Measurements from ENCODE around the gene BAIAP2L2. TPM values are rescaled to one million over a fixed set of nuclear protein-coding genes. Genes with fewer than 3 reads are reported as not detected.
"Not testable (repeated sequence)": the region's sequence is repeated elsewhere in the genome, so short reads cannot be mapped to it uniquely, and the experiment has no call there.

The BAIAP2L2 gene
- total RNA-seq, 1 donor from 2014 or later, result not detected

DNA sequence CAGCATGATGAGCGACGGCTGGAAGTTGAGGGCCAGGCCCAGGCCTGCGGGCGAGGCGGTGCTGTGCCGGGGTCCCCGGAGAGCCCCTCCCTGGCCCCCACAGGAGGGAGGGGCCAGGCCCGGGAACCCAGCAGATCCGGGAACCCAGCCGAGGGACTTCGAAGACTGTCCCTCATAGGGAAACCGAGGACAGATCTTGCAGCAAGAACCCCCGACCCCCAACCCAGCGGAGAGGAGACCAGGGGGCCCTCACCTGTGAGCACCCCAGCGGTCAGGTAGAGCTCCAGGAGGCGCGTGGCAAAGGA, 28.9 kb downstream of the BAIAP2L2 start:
- DNase-seq, result no peak

DNA sequence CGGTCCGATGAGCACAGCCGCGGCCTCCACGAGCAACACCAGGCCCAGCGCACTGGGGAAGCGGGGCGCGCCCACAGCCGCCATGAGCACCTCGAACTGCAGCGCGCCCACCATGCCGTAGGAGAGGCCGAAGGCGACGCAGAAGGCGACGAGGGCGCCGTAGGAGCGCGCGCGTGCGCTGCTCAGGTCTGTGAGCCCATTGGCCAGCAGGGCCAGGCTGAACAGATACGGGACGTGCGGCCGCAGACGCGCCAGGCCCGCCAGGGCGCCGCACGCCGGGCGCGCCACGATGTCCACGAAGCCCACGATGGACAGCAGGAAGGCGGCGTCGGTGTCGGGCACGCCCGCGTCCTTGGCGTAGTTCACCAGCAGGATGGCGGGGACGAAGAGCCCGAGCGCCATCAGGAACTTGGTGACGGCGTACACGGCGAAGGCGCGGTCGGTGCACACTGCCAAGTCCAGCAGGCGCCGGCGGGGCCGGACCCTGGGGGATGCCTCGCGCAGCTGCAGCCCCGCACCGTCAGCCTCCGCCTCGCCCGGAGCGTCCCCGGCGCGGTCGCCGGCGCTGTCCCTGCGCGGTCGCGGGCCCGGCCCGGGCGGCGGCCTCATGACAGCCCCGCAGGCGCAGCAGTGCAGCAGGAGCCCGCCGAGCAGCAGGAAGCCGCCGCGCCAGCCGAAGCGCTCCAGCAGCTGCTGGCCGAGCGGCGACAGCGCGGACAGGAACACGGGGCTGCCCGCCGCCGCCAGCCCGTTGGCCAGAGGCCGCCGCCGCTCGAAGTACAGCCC, 29.4 kb downstream of the BAIAP2L2 start:
- no peak for DNase-seq

DNA sequence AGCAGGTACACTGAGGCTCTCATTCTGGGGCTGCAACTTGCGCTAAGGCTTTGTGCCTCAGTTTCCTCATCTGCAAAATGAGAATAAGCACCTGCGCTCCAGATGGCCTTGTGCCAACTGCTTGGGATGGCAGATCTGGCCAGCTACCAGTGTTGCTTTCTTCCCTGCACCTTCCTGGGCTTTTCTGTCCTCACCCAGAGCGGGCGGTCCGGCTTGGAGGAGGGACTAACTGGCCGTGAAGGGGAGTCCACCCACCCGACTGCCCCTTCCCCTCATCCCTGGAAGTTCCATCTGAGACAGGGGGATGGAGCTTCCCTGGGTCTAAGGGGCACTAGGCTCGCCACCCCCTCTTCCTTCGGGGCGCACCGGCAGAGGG, 30.0 kb downstream of the BAIAP2L2 start:
- no peak for DNase-seq

DNA sequence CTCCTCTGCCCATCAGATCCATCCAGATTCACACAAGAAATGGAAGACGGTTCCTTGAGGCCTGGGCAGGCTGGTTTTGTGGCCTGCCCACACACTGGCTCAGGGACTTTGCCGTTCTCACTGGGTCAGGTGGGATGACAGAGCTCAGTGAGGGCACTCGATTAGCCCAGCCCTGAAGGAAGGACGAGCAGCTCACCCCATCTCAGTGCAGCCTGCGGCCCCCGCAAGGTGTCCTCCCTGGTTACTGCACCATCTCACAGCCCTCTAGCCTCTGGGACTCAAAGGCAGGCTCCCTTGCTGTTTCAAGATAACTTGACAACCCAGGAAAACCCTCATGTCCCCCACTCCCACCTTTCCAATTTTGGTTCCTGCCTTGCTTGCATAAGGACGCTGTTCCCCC, 30.7 kb downstream of the BAIAP2L2 start:
- DNase-seq, result no peak

DNA sequence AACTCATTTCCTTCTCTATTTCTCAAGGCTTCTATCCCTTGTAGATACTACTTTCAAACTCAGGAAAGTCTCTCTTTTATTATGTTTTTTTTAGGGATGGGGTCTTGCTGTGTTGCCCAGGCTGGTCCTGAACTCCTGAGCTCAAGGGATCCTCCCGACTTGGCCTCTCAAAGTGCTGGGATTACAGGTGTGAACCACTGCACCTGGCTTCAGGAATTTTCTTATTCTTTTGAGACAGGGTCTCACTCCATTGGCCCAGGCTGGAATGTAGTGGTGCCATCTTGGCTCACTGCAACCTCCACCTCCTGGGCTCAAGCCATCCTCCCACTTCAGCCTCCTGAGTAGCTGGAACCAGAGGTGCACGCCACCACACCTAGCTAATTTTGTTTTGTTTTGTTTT, 31.3 kb downstream of the BAIAP2L2 start:
- DNase-seq, result not testable (repeated sequence)

DNA sequence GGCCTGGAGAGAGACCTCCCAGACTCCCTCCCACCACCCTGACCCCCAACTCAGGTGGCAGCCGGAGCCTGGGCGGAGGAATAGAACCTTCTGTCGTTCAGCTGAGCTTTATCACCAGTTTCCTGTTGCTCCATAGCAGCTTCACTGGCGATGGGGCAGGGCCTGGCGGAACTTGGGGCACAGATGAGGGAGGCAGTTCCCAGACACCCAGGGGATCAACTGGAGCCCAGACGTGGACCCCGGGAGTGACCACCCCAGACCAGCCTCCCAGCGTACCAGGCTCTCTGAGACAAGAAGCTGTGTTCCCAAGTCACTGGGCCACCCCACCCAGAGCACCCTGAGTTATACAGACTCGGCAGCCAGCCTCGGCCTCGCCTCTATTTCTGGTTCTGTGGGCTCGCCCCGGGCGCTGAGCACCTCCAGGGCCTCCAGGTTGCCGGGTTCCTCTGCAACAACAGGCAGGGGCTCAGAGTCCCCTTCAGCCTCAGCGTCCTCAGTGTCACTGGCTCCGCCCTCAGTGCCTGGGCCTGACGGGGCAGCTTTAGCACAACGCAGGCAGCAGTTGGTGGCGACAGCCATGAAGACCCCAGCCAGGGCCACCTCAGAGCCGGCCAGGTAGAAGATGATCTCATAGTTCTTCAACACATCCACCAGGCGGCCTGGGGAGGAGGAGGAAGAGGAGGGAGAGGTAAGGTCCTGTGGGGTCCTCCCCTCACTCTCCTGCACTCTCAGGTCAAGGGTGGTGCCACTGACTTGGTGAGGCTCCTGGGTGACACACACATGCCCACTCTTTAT, 32.2 kb downstream of the BAIAP2L2 start:
- no peak for DNase-seq

DNA sequence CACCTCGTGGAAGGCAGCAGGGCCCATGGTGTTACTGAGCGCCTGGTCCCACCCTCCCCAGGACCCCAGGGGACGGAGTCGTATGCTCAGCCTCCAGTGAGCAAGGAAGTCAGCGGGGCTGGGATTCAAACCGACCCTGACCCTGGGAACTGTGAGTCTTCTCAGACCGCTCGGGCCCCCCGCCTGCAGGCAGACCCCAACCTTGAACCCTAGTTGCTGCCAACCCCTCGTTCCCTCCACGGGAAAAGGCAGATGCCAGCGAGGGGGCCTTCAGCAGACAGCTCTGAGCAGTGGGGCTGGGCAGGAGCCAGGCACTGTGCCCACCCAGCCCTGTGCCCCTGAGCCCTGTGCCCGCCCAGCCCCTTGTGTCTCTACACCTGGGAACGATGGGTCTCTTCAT, 32.9 kb downstream of the BAIAP2L2 start:
- DNase-seq, result no peak

DNA sequence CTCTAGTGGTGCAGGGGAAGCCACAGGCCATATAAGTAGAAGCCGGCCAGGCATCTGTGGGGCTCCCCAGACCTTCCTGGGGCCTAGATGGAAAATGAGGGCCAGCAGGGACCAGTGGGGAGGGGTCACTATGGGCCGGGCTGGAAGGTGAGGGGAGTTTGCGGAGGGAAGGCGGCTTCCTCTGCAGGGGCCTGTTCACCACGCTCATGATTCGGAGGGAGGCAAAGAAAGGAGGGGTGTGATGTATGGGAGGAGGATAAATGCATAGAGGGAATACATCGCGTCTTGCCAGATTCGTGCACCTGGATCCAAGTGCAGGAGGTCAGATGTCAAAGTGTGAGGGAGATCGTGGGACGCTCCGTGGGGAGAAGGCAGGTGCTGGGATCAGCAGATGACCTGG, 33.4 kb downstream of the BAIAP2L2 start:
- DNase-seq, result no peak

DNA sequence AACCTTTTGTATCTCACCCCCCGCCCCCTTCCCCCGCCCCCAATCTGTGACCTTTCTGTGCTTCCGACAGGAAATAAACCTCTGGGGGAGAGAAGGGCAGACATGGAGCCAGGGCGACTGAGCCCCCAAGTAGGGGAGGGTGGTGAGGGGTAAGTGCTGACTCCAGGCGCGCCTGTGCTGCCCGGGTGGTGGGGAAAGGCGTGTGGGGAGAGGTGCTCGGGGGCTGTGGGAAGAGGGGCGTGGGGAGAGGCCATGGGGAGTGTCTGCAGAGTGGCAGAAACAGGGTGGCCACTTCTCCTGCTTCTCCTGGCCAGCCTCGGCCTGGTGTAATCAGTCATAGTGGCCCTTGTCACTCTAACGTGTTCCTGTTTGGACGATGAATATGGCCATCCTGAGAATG, 34.5 kb downstream of the BAIAP2L2 start:
- DNase-seq, result no peak

DNA sequence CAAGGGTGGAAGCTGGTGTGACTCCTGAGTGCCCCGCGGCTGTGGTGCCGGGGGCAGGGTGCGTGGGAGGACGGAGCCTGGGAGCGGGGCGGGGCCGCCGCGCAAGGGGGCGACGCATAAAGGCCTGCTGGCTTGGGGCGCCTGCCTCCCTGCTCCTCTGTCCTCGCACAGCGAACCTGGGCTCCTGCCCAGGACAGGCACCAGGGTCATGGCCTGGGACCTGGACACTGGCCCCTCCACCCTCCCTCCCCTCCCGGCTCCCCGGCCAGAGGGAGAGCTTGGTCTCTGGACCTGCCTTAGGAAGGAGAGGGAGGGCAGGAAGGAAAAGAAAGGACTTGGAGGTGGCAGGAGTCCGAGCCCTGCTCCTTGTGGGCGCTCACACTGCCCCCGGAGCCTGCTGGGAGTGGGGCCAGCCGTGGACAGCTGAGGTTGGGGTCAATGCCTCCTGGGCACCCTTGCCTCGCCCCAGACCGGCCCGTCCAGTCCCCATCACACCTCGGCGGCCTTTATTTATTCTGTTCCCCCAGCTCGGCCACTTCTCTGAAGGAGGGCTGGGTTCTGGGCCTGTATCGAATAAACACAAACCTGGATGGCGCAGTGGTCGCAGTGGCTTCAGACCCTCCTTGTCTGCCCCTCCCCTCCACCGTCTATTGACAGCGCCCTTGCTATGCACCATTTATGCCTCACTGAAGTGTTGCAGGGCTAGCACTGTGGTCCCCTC, 35.2 kb downstream of the BAIAP2L2 start:
- DNase-seq, result no peak

DNA sequence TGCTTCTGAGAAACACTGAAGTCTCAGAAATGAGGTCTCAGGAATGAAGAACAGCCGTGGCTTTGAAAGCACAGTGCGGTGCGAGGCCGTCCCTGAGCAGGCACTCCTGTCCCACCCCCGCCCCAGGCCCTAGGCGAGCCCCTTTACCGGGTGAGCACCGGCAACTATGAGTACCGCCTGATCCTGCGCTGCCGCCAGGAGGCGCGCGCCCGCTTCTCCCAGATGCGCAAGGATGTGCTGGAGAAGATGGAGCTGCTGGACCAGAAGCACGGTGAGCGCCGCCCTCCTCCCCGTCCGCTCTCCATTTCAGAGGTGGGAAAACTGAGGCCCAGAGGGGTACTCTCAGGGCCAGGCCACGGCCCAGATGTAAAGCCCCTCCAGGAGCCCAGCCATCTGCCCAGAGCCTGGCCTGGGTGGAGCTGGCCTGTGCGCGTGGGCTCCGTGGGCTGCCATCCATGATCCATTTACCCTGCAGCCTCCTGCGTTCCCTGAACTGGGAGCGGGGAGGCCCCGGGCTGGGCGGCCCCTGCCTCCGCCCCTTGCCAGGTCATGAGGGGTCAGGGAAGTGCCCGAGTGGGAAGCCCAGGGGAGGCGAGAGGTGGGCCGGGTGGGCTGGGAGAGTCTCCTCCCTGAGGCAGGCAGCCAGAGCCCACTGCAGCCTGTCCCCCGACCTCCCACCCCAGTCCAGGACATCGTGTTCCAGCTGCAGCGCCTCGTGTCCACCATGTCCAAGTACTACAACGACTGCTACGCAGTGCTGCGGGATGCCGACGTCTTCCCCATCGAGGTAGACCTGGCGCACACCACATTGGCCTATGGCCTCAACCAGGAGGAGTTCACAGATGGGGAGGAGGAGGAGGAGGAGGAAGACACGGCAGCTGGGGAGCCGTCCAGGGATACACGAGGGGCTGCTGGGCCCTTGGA, 36.0 kb downstream of the BAIAP2L2 start:
- no peak for DNase-seq

DNA sequence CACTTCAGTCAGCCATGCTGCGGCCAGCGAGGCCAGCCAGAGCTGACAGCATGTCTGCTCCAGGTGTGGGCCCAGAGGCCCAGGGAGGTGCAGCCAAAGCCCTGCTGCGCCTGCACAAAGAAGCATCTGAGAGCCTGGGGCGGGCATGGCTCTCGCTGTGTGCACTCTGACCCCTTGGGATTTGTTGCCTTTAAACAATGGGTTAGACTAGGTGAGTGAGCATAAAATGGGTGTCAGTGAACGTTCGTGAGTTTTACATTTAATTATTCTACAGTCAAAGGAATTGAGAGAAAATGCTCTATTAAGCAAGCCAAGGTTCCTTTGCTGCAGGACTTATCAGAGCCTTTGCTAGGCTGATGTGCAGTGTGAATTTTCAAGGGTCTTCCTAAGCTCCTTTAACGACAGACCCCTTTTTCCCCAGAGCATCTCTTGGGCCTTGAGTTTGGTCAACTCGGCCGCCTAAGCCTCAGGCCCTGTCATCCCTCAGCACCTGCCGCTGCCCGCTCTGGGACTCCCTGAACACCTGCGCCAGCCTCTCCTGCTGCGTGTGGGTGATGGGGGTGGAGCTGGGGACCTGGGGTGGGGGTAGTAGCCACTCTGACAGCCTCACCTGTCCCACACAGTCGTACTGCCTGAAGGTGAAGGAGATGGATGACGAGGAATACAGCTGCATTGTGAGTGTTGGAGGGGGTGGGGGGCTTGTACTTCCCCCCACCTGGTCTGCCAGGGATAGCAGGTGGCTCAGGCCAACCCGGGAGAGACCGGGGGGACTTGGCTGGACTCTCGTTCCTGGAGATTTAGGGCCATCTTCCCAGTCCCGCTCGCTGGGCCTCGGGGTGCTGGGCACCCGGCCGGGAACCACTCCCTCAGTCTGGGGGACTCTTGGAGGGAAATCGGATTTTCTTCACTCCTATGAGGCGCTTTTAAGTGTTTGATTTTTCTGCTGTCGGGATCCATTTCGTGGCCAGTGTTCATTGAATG, 37.0 kb downstream of the BAIAP2L2 start:
- DNase-seq, result no peak

DNA sequence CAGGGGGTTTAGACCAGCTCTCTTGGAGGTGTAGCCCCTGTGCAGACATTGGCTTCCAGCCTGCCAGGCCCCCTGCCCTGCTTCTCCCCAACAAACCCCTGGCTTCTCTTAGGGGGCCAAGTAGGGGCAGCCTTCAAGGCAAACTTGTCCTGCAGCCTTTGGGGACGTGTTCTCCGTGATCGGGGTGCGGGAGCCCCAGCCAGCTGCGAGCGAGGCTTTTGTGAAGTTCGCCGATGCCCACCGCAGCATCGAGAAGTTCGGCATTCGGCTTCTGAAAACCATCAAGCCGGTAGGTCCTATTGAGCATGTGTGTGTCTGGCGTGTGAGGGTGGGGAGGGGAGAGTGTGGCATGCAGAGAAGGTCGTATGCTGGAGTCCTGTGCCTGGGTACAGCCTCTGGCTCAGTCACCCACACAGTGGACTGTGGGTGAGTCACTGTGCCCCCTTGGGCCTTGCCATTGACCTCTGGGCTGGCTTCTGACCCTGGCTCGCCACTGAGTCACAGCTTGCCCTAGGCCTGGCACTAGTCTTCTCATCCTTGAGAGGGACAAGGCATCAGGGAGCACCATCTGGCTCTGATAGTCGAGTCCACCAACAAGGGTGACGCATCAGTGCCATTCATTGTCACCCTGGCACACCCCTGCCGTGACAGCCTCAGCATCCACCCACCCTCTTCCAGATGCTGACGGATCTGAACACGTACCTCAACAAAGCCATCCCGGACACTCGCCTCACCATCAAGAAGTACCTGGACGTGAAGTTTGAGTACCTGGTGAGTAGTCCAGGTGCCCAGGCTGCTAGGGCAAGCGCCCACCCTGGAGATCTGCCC, 37.9 kb downstream of the BAIAP2L2 start:
- no peak for DNase-seq

DNA sequence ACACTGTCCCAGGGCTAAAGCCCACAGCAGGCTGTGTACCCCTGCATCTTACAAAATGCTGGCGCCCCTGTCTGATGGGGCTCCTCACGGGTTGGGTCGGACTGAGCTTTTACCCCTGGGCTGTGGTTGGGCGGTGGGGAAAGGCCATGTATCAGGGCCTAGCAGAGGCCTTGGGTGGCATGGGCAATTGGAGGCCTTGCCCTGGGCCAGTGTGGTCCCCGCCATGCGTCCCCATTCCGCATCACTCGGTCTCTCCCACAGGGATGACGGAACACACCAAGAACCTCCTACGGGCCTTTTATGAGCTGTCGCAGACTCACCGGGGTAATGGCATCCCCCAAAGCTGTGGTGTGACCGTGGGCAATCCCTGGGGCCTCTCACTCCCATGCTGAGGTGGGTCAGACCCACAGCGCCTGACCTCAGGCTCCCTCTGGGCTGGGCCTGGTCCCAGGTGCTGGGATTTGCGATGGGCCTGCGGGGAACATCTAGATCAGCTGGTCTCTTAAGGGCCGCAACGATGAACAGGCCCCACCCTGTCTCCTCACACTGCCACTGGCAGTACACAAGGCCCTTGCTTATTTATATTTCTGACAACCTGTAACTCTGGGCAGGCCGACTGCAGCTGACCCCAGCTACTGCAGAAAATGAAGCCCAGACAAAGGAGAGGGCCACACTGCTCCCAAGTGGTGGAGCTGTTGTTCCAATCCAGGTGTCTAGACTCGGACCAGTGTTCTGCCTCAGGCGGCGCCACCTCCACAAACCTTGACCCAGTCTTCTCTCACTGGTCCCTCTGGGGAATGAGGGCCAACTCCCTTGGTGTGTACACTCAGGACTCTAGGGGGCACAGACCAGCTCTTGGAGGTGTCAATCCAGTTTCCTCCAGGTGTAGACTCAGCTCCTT, 38.8 kb downstream of the BAIAP2L2 start:
- DNase-seq, result no peak

DNA sequence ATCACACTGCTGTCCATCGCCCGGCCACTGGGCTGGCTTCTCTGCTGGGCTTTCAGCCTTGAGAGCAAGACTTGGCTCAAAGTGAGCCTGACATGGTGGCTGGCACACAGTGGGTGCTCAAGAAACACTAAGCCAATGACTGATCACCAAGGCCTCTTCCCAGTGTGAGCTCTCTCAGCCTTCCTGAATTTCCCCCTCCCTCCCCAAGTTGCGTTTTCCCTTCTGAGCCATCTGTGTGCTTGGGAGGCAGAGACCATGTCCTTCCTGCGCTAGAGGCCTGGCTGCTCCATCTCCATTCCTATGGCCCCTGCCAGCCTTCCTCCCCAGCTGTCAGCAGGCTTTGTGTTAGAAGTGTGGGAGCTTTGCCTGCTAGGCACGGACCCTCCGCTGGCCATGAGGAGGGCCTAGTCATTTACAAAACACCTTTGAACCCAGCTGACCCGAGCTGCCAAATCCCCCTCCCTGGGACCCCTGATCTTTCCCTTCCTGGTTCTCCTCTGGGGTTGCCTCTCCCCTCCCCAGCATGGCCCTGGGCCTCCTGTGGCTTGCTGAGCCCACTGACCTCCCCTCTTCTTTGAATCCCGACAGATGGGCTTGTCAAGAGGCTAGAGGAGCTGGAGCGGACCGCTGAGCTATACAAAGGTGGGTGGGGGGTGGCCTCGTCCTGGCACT, 40.1 kb downstream of the BAIAP2L2 start:
- no peak for DNase-seq

DNA sequence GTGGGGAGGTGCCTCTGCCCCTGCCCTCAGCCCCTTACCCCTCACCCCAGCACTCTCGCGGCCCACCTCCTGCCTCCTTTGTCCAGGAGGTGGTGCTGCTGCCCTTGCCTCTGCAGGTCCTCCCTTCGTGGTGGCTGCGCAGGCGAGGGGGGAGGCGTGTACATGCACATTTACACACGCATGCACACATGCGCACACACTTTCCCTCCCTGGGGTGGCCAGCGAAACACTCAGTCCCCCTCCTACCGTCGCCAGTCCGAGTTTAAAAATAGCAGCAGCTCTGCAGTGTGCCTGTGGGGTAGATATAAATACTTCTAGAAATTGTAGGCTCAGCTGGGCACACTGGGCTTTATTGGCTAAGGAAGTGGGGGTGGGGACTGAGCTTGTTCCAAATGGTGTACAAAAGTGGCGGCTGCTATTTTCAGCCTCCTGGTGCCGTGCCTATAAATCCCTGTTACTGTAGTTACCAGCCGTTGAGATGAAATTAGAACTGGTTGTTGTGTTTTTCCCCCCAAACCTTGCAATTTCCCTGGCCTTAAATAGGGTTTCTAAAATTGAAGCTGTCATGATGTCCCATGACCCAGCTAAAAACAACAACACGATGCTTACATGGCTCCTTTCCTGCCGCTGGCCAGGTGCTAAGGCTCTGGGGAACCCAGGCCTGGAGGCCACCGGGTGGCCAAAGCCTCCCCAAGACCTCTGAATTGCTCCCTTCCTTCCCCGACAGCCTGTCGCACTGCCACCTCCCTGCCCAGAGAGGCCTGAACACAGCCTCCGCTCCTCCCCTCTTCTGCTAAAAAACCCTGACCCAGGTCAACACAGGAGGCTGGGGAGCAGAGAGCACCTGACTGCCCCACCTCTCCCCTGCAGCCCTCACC, 40.9 kb downstream of the BAIAP2L2 start:
- peak; percentile 84 for DNase-seq

DNA sequence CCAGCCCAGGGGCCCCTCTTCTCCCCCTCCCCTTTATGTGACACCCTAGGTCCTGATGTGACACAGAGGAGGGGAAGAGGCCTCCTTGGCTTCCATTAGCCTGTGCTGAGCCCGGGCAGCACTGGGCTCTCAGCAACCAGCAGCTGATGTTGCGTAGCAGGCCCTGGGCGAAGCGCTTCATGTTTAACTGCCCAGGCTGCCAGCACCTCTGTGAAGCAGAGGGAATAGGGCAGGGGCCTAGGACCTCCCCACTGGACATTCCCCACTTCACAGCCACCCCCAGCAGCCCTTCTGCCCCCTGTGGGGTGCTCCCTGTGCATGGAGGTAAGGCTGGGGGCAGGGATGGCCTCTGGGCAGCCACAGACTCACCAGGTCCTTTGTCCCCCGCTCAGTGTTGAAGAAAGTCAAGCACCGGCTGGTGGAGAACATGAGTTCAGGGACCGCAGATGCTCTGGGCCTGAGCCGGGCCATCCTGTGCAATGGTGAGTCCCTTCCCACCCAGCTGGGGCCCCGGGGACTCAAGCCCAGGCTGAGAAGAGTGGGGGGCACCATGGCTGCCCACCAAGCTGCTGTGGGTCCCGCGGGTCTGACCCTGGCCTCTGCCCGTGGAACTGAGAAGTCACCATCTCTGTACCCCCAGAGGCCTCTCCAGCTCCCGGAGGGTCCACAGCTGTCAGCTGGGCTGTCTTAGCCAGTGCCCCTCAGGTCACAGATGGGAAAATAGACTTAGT, 41.7 kb downstream of the BAIAP2L2 start:
- no peak for DNase-seq

Measured in occipital lobe (tissue), 2 donors.